GM12878 (cell line): ENCODE measurements around the gene FAR1. TPM values are rescaled to one million over a fixed set of nuclear protein-coding genes. Genes with fewer than 3 reads are reported as not detected.

ENCODE experiments used
- ATAC-seq: fragments of 200-7000 bp; cut with Tn5 transposase; 3 replicates; pipeline ENCODE4 v1.9.1; 2020; ENCODE audit warnings: mild to moderate bottlenecking, moderate library complexity
- BruUV-seq: library from RNA; stranded (reverse); fragments of 400-500 nt; replicated peaks from 2 replicates; lab custom pipeline; 2021; lab: Mats Ljungman, UMichigan
- CTCF ChIA-PET: fragments of 300-600 bp; sonication (Branson Sonifier 250); formaldehyde crosslinking; extraction: SDS; loops from one replicate; lab custom pipeline; 2021; ENCODE audit warnings: inconsistent platforms; lab: Yijun Ruan, JAX
- POLR2A ChIA-PET: fragments of 350-600 bp; formaldehyde crosslinking; extraction: SDS; loops from one replicate; lab custom pipeline; 2021; ENCODE audit warnings: inconsistent platforms; lab: Charles Lee
- RAD21 ChIA-PET: fragments of 300-600 bp; sonication (Branson Sonifier 250); formaldehyde crosslinking; loops from one replicate; lab custom pipeline; 2023; ENCODE audit warnings: antibody characterized with exemption; ENCODE audit not compliant: unreplicated experiment; lab: Charles Lee
- SMC1A ChIA-PET: fragments of 300-600 bp; sonication (Branson Sonifier 250); formaldehyde crosslinking; loops from one replicate; lab custom pipeline; 2023; ENCODE audit not compliant: unreplicated experiment, uncharacterized antibody; lab: Charles Lee
- DNase-seq: peaks from one replicate; pipeline ENCODE4 v3.0.0-alpha.2; 2011; ENCODE audit warnings: low read depth, low spot score
- FAIRE-seq: peaks from 3 replicates; lab custom pipeline; 2011; peaks lifted over from hg19 to GRCh38; lab: Jason Lieb, UNC
- H2AFZ ChIP-seq: 2 replicates; pipeline ENCODE4 v1.6.0; 2011; ENCODE audit warnings: low read depth, low read length, control low read depth; ENCODE audit not compliant: control insufficient read depth
- H3K27ac ChIP-seq: 2 replicates; pipeline ENCODE4 v1.5.1; 2011; ENCODE audit warnings: control low read depth; ENCODE audit not compliant: control insufficient read depth, insufficient read depth
- H3K27me3 ChIP-seq, 2 experiments: replicated peaks in 1 of 2; 2 replicates each; pipeline versions ENCODE4 v1.6.0 to v1.6.1; 2011; ENCODE audit warnings: low read length in 1 of 2; ENCODE audit not compliant: control insufficient read depth in 2 of 2, insufficient read depth in 2 of 2
- H3K36me3 ChIP-seq, 2 experiments: 2 replicates each; pipeline ENCODE4 v1.5.1; 2011; ENCODE audit warnings: low read length in 1 of 2; ENCODE audit not compliant: control insufficient read depth in 2 of 2, insufficient read depth in 2 of 2
- H3K4me1 ChIP-seq: 2 replicates; pipeline ENCODE4 v1.6.1; 2011; ENCODE audit warnings: mild to moderate bottlenecking, low read length, moderate library complexity, mixed read lengths; ENCODE audit not compliant: control insufficient read depth, insufficient read depth
- H3K4me2 ChIP-seq: 2 replicates; pipeline ENCODE4 v1.6.0; 2011; ENCODE audit warnings: control low read depth; ENCODE audit not compliant: control insufficient read depth, insufficient read depth
- H3K4me3 ChIP-seq: fragments of 200-600 bp; sonication (generic); 2 replicates; pipeline ENCODE4 v1.5.1; 2016
- H3K79me2 ChIP-seq: 2 replicates; pipeline ENCODE4 v1.6.0; 2011; ENCODE audit warnings: low read length; ENCODE audit not compliant: control insufficient read depth, insufficient read depth
- H3K9ac ChIP-seq: 2 replicates; pipeline ENCODE4 v1.8.0; 2011; ENCODE audit warnings: low read length, control low read depth, mixed read lengths; ENCODE audit not compliant: control insufficient read depth, insufficient read depth
- H3K9me3 ChIP-seq: replicated peaks from 3 replicates; pipeline ENCODE4 v1.5.1; 2011; ENCODE audit warnings: mild to moderate bottlenecking, low read length; ENCODE audit not compliant: control insufficient read depth, insufficient read depth
- H4K20me1 ChIP-seq: 2 replicates; pipeline ENCODE4 v1.6.0; 2011; ENCODE audit not compliant: control insufficient read depth, insufficient read depth
- BCL11A ChIP-seq: IDR thresholded peaks from 2 replicates; pipeline ENCODE4 v1.6.1; 2011; ENCODE audit warnings: low read depth, low read length
- BHLHE40 ChIP-seq, 2 experiments: fragments of 450-650 bp in 1 of 2; IDR thresholded peaks; 2 replicates each; pipeline ENCODE4 v1.6.1; 2011 to 2017; ENCODE audit warnings: low read depth in 2 of 2, borderline replicate concordance in 1 of 2, improper control_type of control experiment in 1 of 2, low read length in 1 of 2, mild to moderate bottlenecking in 1 of 2
- CREM ChIP-seq: IDR thresholded peaks from 2 replicates; pipeline ENCODE4 v1.6.1; 2014; ENCODE audit warnings: antibody characterized with exemption, low read depth
- DPF2 ChIP-seq: fragments of 450-650 bp; IDR thresholded peaks from 2 replicates; pipeline ENCODE4 v1.6.1; 2017; ENCODE audit warnings: mild to moderate bottlenecking
- EZH2 ChIP-seq: IDR thresholded peaks from 2 replicates; pipeline ENCODE4 v1.6.1; 2012; ENCODE audit warnings: low read depth, mild to moderate bottlenecking, control low read depth, inconsistent platforms, low read length, borderline replicate concordance; ENCODE audit not compliant: control insufficient read depth
- MTA3 ChIP-seq: IDR thresholded peaks from 2 replicates; pipeline ENCODE4 v1.6.1; 2012; ENCODE audit warnings: low read length, inconsistent platforms, borderline replicate concordance
- NRF1 ChIP-seq: conservative IDR thresholded peaks from 2 replicates; pipeline ENCODE4 v1.6.1; 2011; ENCODE audit warnings: mild to moderate bottlenecking, low read depth, low read length, improper control_type of control experiment
- PAX5 ChIP-seq: IDR thresholded peaks from 2 replicates; pipeline ENCODE4 v1.6.1; 2011; ENCODE audit warnings: low read depth, low read length, borderline replicate concordance
- RBBP5 ChIP-seq: fragments of 200-600 bp; sonication (generic); conservative IDR thresholded peaks from 2 replicates; pipeline ENCODE4 v1.6.1; 2016
- RFX5 ChIP-seq: IDR thresholded peaks from 2 replicates; pipeline ENCODE4 v1.6.1; 2011; ENCODE audit warnings: low read depth, low read length, improper control_type of control experiment
- SREBF2 ChIP-seq: IDR thresholded peaks from 2 replicates; pipeline ENCODE4 v1.6.1; 2012; ENCODE audit warnings: mild to moderate bottlenecking, low read length
- STAT1 ChIP-seq: fragments of 450-650 bp; conservative IDR thresholded peaks from 2 replicates; pipeline ENCODE4 v1.6.1; 2014; ENCODE audit warnings: antibody characterized with exemption, mild to moderate bottlenecking
- SUPT20H ChIP-seq: IDR thresholded peaks from 2 replicates; pipeline ENCODE4 v1.6.1; 2011; ENCODE audit warnings: low read depth, mild to moderate bottlenecking, low read length, moderate library complexity, borderline replicate concordance; ENCODE audit not compliant: control insufficient read depth
- WGBS: methylation state at CpG from one replicate; pipeline ENCODE4 v1.1.6; 2016; ENCODE audit warnings: low lambda C conversion rate; ENCODE audit not compliant: insufficient replicate concordance, insufficient coverage; ENCODE audit errors: missing lambda C conversion rate; 5-methylcytosine and 5-hydroxymethylcytosine counted together
- in situ Hi-C: fragments of 300-500 bp; cut with MboI; formaldehyde crosslinking; loops from 9 replicates; pipeline ENCODE4 v1.14.3; 2018; ENCODE audit warnings: mixed read lengths
- intact Hi-C: fragments of 100-400 bp; cut with micrococcal nuclease; formaldehyde crosslinking; loops from one replicate; pipeline ENCODE4 v1.14.2; 2022; ENCODE audit not compliant: unreplicated experiment
- polyA plus RNA-seq, 11 experiments: library from polyadenylated mRNA; depleted of rRNA in 4 of 11; unstranded in 6 of 11; stranded (reverse) in 5 of 11; fragments of >200 nt; fragmentation: Nextera tagmentation in 4 of 11; fragmentation: Illumina TruSeq in 1 of 11; extraction: Ambion mirVana in 4 of 11; extraction: Trizol in 1 of 11; gene quantifications; 1 replicate in 1 of 11; 2 replicates in 10 of 11; pipeline versions ENCODE4 v1.2.1 to v1.2.3, GENCODE V29; 2011 to 2016; ENCODE audit warnings: inconsistent platforms in 2 of 11, missing spikeins in 2 of 11, low read depth in 1 of 11
- total RNA-seq, 4 experiments: library from RNA; depleted of rRNA in 3 of 4; stranded (reverse); fragments of >200 nt in 3 of 4; fragmentation: Illumina TruSeq in 1 of 4; extraction: Trizol in 1 of 4; gene quantifications; 2 replicates each; pipeline versions ENCODE4 v1.2.1 to v1.2.3, GENCODE V29; 2013 to 2021
- TF ChIP-seq, protein P1 (sequence below): fragments of 450-650 bp; IDR thresholded peaks from 2 replicates; pipeline ENCODE4 v1.6.1; 2016; ENCODE audit warnings: mild to moderate bottlenecking, moderate library complexity, borderline replicate concordance
- TF ChIP-seq, protein P2 (sequence below): fragments of 450-650 bp; conservative IDR thresholded peaks from 2 replicates; pipeline ENCODE4 v1.6.1; 2017; ENCODE audit warnings: mild to moderate bottlenecking, moderate library complexity
- TF ChIP-seq, protein P3 (sequence below): IDR thresholded peaks from 2 replicates; pipeline ENCODE4 v1.6.1; 2012; ENCODE audit warnings: low read depth, low read length, improper control_type of control experiment

The FAR1 gene
- total and polyA plus RNA-seq, 10 of the 15 experiments (the other 5 are each of a cell fraction or from before 2014, with no cell fraction given): 10.1 to 73.9 (median 30.8) TPM

DNA sequence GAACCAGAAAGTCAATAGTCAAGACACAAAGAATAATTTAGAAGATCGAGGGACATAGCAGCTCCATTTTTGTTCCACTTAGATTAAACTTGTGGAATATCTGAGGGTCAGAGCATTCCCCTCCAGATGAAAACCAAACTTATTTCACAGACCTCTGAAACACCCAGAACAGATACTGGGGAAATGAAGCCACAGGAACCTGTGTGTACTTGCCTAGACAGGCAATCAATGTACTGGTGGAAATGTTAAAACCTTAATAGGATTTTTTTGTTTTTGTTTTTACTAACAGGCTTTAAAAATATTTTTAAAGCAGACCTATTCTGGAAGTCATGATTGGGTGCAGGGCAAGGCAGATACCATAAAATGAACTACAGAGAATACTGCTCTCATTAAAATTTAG lies 4.1 kb upstream of the FAR1 start:
- H3K9ac ChIP-seq: no peak overlapping the region
- peaks cover 9% of the 10 kb centered on the region for H3K79me2 ChIP-seq
- H3K36me3 ChIP-seq: no peaks in the 10 kb centered on the region
- in situ Hi-C loops: no loop called here
- no peak for DNase-seq
- H3K27ac ChIP-seq: no peak overlapping the region
- peaks cover 6% of the 10 kb centered on the region for H3K4me1 ChIP-seq
- H3K9me3 ChIP-seq: peaks cover under 1% of the 10 kb centered on the region; the same call in 2 of the 3 replicates
- CTCF ChIA-PET: no interaction called here
- no peak for FAIRE-seq
- H2AFZ ChIP-seq: no peak overlapping the region
- no peak overlapping the region for H3K4me2 ChIP-seq
- no TSS peak for BruUV-seq
- RAD21 ChIA-PET: no interaction called here
- H4K20me1 ChIP-seq: no peaks in the 10 kb centered on the region
- H3K27me3 ChIP-seq: no peaks in the 10 kb centered on the region
- 8% methylated on average over 1 of the region's 1 CpG for WGBS
- SMC1A ChIA-PET: interaction anchor here (1.2 kb wide), 1 partner anchor 642 kb away, joined by 4 read pairs; no protein-coding TSS in a partner anchor
- no peak overlapping the region for H3K4me3 ChIP-seq
- no peak for ATAC-seq
- intact Hi-C loops: loop anchor here (10.0 kb wide), 1 partner anchor 330 kb away; no protein-coding TSS in a partner anchor
- POLR2A ChIA-PET: no interaction called here
- TF ChIP-seq, protein P1, sequence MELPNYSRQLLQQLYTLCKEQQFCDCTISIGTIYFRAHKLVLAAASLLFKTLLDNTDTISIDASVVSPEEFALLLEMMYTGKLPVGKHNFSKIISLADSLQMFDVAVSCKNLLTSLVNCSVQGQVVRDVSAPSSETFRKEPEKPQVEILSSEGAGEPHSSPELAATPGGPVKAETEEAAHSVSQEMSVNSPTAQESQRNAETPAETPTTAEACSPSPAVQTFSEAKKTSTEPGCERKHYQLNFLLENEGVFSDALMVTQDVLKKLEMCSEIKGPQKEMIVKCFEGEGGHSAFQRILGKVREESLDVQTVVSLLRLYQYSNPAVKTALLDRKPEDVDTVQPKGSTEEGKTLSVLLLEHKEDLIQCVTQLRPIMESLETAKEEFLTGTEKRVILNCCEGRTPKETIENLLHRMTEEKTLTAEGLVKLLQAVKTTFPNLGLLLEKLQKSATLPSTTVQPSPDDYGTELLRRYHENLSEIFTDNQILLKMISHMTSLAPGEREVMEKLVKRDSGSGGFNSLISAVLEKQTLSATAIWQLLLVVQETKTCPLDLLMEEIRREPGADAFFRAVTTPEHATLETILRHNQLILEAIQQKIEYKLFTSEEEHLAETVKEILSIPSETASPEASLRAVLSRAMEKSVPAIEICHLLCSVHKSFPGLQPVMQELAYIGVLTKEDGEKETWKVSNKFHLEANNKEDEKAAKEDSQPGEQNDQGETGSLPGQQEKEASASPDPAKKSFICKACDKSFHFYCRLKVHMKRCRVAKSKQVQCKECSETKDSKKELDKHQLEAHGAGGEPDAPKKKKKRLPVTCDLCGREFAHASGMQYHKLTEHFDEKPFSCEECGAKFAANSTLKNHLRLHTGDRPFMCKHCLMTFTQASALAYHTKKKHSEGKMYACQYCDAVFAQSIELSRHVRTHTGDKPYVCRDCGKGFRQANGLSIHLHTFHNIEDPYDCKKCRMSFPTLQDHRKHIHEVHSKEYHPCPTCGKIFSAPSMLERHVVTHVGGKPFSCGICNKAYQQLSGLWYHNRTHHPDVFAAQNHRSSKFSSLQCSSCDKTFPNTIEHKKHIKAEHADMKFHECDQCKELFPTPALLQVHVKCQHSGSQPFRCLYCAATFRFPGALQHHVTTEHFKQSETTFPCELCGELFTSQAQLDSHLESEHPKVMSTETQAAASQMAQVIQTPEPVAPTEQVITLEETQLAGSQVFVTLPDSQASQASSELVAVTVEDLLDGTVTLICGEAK: no peak
- TF ChIP-seq BHLHE40 (IDR thresholded peaks at IDR 0.05; ENCODE audit: borderline replicate concordance in 1 of 2, low read depth in 2 of 2, low read length in 1 of 2) (no peak), EZH2 (no peak), MTA3 (no peak), RBBP5 (no peak), DPF2 (no peak), BCL11A (no peak), SUPT20H (no peak), PAX5 (no peak), SREBF2 (no peak), NRF1 (no peak), RFX5 (no peak), CREM (no peak), STAT1 (no peak)
- TF ChIP-seq, protein P2, sequence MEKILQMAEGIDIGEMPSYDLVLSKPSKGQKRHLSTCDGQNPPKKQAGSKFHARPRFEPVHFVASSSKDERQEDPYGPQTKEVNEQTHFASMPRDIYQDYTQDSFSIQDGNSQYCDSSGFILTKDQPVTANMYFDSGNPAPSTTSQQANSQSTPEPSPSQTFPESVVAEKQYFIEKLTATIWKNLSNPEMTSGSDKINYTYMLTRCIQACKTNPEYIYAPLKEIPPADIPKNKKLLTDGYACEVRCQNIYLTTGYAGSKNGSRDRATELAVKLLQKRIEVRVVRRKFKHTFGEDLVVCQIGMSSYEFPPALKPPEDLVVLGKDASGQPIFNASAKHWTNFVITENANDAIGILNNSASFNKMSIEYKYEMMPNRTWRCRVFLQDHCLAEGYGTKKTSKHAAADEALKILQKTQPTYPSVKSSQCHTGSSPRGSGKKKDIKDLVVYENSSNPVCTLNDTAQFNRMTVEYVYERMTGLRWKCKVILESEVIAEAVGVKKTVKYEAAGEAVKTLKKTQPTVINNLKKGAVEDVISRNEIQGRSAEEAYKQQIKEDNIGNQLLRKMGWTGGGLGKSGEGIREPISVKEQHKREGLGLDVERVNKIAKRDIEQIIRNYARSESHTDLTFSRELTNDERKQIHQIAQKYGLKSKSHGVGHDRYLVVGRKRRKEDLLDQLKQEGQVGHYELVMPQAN: no peak
- TF ChIP-seq, protein P3, sequence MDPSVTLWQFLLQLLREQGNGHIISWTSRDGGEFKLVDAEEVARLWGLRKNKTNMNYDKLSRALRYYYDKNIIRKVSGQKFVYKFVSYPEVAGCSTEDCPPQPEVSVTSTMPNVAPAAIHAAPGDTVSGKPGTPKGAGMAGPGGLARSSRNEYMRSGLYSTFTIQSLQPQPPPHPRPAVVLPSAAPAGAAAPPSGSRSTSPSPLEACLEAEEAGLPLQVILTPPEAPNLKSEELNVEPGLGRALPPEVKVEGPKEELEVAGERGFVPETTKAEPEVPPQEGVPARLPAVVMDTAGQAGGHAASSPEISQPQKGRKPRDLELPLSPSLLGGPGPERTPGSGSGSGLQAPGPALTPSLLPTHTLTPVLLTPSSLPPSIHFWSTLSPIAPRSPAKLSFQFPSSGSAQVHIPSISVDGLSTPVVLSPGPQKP: no peak
